Activated naive CD8-positive, alpha-beta T cell (primary cell): ENCODE results near the gene EVI5.
"Not testable (repeated sequence)": the region's sequence is repeated elsewhere in the genome, so short reads cannot be mapped to it uniquely, and the experiment has no call there.

Experiments used
- H3K27ac Mint-ChIP-seq: one replicate; pipeline ENCODE4 v1.8.0; 2021; ENCODE audit warnings: mixed read lengths
- H3K27me3 Mint-ChIP-seq: one replicate; pipeline ENCODE4 v1.8.0; 2021; ENCODE audit warnings: mixed read lengths
- H3K36me3 Mint-ChIP-seq: one replicate; pipeline ENCODE4 v1.8.0; 2021; ENCODE audit warnings: mixed read lengths
- H3K4me1 Mint-ChIP-seq: one replicate; pipeline ENCODE4 v1.8.0; 2021; ENCODE audit warnings: low read depth, mixed read lengths
- H3K4me3 Mint-ChIP-seq: one replicate; pipeline ENCODE4 v1.8.0; 2021; ENCODE audit warnings: mild to moderate bottlenecking, mixed read lengths
- H3K9me3 Mint-ChIP-seq: one replicate; pipeline ENCODE4 v1.8.0; 2021; ENCODE audit warnings: low read depth, mixed read lengths

EVI5 gene

GRCh38 chr1:92527670-92528069 is 257.2 kb downstream of the EVI5 start:
- Mint-ChIP-seq H3K36me3 (peaks cover 6% of the 10 kb centered on the region), H3K27ac (no peak overlapping the region), H3K27me3 (no peaks in the 10 kb centered on the region), H3K4me1 (peaks cover 21% of the 10 kb centered on the region), H3K4me3 (no peak overlapping the region), H3K9me3 (peaks cover 5% of the 10 kb centered on the region)

DNA sequence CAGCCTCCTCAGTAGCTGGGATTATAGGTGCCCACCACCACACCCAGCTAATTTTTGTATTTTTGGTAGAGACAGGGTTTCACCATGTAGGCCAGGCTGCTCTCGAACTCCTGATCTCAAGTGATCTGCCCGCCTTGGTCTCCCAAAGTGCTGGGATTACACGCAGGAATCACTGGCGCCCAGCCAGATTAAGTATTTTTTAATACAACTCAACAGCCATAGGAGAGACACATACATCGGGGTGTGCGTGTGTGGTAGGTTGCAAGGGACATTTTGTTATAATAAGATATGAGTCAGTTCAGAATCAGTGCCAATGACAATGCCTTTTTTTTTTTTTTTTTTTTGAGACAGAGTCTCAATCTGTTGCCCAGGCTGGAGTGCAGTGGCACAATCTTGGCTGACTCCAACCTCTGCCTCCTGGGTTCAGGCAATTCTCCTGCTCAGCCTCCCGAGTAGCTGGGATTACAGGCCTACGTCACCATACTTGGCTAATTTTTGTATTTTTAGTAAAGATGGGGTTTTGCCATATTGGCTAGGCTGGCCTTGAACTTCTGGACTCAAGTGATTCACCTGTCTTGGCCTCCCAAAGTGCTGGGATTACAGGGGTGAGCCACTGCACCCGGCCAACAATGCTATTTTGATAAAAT is 259.8 kb downstream of the EVI5 start:
- H3K27ac Mint-ChIP-seq, H3K27me3 Mint-ChIP-seq, H3K9me3 Mint-ChIP-seq, H3K4me3 Mint-ChIP-seq, H3K36me3 Mint-ChIP-seq, H3K4me1 Mint-ChIP-seq: not testable (repeated sequence)

DNA sequence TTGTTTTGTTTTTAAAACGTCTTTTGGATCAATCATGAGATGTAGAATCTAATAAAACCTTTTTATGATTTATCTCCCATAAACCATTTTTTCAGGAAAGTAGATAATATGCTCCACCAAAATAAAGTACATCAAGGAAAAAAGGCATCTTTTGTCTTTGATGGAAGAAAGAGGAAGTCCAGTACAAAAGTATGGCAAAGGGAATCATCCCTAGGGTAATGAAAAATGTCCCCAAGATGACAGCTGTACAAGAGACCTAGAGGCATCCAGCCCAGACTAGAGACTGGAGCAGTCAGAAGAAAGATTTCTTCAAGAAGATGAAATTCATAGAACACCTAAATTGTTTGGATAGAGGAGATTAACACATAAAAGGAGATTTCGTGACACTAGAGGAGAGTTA is 265.9 kb downstream of the EVI5 start:
- no peak overlapping the region for H3K4me3 Mint-ChIP-seq
- no peak overlapping the region for H3K27ac Mint-ChIP-seq
- H3K27me3 Mint-ChIP-seq: no peaks in the 10 kb centered on the region
- no peaks in the 10 kb centered on the region for H3K9me3 Mint-ChIP-seq
- peaks cover 12% of the 10 kb centered on the region for H3K4me1 Mint-ChIP-seq
- H3K36me3 Mint-ChIP-seq: peaks cover 13% of the 10 kb centered on the region

DNA sequence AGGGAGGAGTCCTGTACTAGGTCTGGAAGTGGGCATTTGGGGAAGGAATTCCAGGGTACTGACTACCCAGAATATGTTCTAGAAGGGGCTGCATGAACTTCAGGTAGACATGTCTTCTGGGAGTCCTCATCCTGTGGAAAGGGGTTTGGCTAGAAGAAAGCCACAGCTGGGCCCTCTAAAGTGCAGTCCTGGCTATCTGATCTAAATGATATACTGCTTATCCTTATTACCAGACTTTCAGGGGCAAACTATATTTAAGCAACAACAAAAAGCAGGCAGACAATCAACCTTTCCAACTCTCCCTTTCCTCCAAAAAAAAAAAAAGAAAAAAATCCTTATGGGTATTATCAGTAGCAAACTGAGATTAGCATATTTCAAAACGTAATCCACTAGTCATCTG is 268.3 kb downstream of the EVI5 start:
- no peak overlapping the region for H3K4me3 Mint-ChIP-seq
- H3K27ac Mint-ChIP-seq: no peak overlapping the region
- H3K27me3 Mint-ChIP-seq: no peaks in the 10 kb centered on the region
- H3K36me3 Mint-ChIP-seq: peaks cover 16% of the 10 kb centered on the region
- H3K9me3 Mint-ChIP-seq: no peaks in the 10 kb centered on the region
- peaks cover 12% of the 10 kb centered on the region for H3K4me1 Mint-ChIP-seq

DNA sequence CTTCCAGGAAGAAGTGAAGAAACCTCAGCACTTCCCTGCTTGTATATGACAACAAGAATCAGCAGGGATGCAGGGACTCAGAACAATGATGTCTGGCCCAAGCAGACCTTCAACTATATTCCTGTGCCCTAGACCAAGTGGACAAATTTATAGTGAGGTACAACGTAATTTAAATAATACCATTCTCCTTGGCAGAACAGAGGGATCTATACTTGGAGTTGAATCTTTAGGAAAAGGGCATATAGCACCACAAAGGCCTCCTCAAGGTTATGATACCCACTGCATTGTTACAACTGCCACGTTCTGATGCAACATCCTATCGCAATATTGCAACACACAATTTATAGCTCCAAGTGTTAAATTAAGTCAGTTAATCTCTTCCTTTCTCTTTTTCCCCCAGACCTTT is 269.1 kb downstream of the EVI5 start:
- Mint-ChIP-seq H3K9me3 (no peaks in the 10 kb centered on the region), H3K4me1 (peaks cover 12% of the 10 kb centered on the region), H3K36me3 (peaks cover 16% of the 10 kb centered on the region), H3K27me3 (no peaks in the 10 kb centered on the region), H3K27ac (no peak overlapping the region), H3K4me3 (no peak overlapping the region)

- Mint-ChIP-seq H3K27ac (no peak overlapping the region), H3K36me3 (peaks cover 7% of the 10 kb centered on the region), H3K4me1 (peaks cover 4% of the 10 kb centered on the region), H3K27me3 (no peaks in the 10 kb centered on the region), H3K4me3 (no peak overlapping the region), H3K9me3 (no peaks in the 10 kb centered on the region)
Measured at GRCh38 chr1:92511541-92511940, 273.4 kb downstream of the EVI5 start.

GRCh38 chr1:92509619-92510018 is 275.3 kb downstream of the EVI5 start:
- no peaks in the 10 kb centered on the region for H3K27me3 Mint-ChIP-seq
- peaks cover 7% of the 10 kb centered on the region for H3K4me1 Mint-ChIP-seq
- peaks cover 3% of the 10 kb centered on the region for H3K36me3 Mint-ChIP-seq
- no peak overlapping the region for H3K4me3 Mint-ChIP-seq
- no peak overlapping the region for H3K27ac Mint-ChIP-seq
- H3K9me3 Mint-ChIP-seq: no peaks in the 10 kb centered on the region

- Mint-ChIP-seq H3K27me3 (no peaks in the 10 kb centered on the region), H3K36me3 (no peaks in the 10 kb centered on the region), H3K4me3 (no peak overlapping the region), H3K4me1 (peaks cover 33% of the 10 kb centered on the region), H3K27ac (no peak overlapping the region), H3K9me3 (no peaks in the 10 kb centered on the region)
Measured at GRCh38 chr1:92505015-92505692, 279.8 kb downstream of the EVI5 start.

DNA sequence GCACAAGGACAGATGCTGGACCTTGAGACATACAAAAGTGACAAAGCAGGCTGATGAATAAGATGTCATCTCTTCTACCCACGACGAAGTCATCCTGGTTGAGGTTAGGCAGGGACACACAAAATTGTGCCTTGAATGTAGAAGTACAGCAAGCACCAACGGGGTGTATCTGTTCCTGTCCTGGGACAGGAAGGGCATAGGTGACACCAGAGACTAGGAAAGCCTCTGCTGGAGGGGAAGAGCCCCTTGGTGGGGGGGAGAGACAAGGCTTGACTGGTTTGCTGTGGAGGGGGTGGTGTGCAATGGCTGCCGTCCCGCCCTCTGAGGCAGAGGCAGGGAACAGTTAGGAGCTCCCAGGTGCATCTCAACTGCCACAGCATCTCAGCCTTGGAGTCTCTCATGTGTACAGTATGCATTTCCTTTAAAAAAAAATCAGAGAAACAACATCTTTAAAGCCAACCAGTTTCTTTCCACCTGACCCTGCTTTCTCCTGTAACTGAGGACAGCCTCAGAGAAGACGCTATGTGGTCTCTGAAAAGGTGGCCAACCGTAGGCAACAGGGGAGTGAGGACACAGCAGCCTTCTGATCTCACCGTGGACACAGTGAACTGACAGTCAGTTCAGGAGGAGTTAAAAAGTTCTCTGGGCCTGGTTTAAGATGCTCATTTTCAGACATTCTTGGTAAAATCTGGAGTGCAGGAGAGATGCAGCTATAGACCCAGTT is 280.5 kb downstream of the EVI5 start:
- Mint-ChIP-seq H3K27me3 (no peaks in the 10 kb centered on the region), H3K4me3 (no peak overlapping the region), H3K36me3 (no peaks in the 10 kb centered on the region), H3K27ac (no peak overlapping the region), H3K4me1 (peaks cover 33% of the 10 kb centered on the region), H3K9me3 (no peaks in the 10 kb centered on the region)

GRCh38 chr1:92503926-92504285 is 281.0 kb downstream of the EVI5 start:
- peaks cover 33% of the 10 kb centered on the region for H3K4me1 Mint-ChIP-seq
- H3K27ac Mint-ChIP-seq: no peak overlapping the region
- H3K27me3 Mint-ChIP-seq: no peaks in the 10 kb centered on the region
- H3K36me3 Mint-ChIP-seq: no peaks in the 10 kb centered on the region
- H3K4me3 Mint-ChIP-seq: no peak overlapping the region
- no peaks in the 10 kb centered on the region for H3K9me3 Mint-ChIP-seq

- H3K36me3 Mint-ChIP-seq: no peaks in the 10 kb centered on the region
- peak overlapping the region; percentile 51 for H3K27ac Mint-ChIP-seq
- no peaks in the 10 kb centered on the region for H3K9me3 Mint-ChIP-seq
- H3K4me1 Mint-ChIP-seq: peaks cover 33% of the 10 kb centered on the region
- no peak overlapping the region for H3K4me3 Mint-ChIP-seq
- H3K27me3 Mint-ChIP-seq: no peaks in the 10 kb centered on the region
Measured at GRCh38 chr1:92503043-92503925, 281.6 kb downstream of the EVI5 start.

- H3K4me3 Mint-ChIP-seq: peak overlapping the region; percentile 24
- H3K4me1 Mint-ChIP-seq: peaks cover 33% of the 10 kb centered on the region
- H3K27ac Mint-ChIP-seq: peak overlapping the region; percentile 78
- H3K36me3 Mint-ChIP-seq: no peaks in the 10 kb centered on the region
- no peaks in the 10 kb centered on the region for H3K9me3 Mint-ChIP-seq
- H3K27me3 Mint-ChIP-seq: no peaks in the 10 kb centered on the region
Measured at GRCh38 chr1:92502247-92502646, 282.7 kb downstream of the EVI5 start.

DNA sequence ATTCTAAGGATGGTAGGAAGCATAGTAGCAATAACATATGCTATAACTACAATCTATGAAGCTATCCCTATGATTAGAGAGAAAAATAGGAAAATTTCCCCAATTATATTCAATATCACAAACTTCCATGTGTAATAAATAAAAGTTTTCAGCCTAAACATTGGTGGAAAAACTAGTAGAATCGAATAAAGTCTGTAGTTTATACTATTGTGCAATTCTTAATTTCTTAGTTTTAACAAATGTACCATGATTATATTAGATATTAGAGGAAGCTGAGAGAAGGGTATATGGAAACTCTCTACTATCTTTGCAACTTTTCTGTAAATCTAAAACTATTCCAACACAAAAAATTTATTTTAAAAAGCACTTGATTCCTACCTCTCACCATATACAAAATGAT is 284.4 kb downstream of the EVI5 start:
- Mint-ChIP-seq H3K4me1 (peaks cover 36% of the 10 kb centered on the region), H3K9me3 (no peaks in the 10 kb centered on the region), H3K27ac (no peak overlapping the region), H3K4me3 (no peak overlapping the region), H3K27me3 (no peaks in the 10 kb centered on the region), H3K36me3 (no peaks in the 10 kb centered on the region)

DNA sequence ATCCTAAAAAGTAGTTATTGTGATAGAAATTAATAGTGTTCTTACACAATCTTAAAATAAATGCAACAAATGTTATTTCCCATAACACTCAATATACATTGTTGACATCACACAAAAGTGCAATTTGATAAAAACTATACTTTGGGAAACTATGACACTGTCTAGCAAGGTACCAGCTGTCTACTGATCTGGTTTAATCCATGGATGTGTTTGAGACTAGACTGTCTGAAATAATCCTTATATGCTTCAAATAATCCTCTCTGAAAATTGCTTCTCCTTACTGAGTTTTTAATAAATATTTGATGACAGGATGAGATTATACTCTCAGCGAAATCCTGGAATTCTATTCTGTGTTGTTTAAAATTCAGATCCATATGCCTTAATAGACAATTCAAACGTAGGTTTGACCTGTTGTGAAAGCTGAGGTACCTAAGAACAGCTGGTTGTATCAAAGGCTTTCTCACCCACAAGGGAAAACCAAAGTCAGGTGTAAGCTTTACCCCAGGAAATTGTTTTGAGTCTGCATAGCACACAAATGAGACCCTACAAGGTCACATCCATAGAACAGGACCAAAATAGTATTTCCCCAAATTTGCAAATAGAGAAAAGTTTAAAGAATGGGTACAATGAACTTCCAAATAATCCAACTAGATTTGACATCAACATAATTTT is 289.4 kb downstream of the EVI5 start:
- Mint-ChIP-seq H3K9me3 (no peaks in the 10 kb centered on the region), H3K27me3 (no peaks in the 10 kb centered on the region), H3K36me3 (no peaks in the 10 kb centered on the region), H3K4me3 (peak overlapping the region; percentile 17), H3K4me1 (peaks cover 28% of the 10 kb centered on the region), H3K27ac (peak overlapping the region; percentile 58)
